Endothelial cell of umbilical vein (primary cell): Measurements from ENCODE around the gene TENM4. TPM values are rescaled to one million over a fixed set of nuclear protein-coding genes. Genes with fewer than 3 reads are reported as not detected.

Experiments used
- BruUV-seq: library from RNA; stranded (reverse); fragments of 400-500 nt; replicated peaks from 2 replicates; lab custom pipeline; 2021; lab: Mats Ljungman, UMichigan
- CTCF ChIA-PET: fragments of 300-600, 350-600 bp; sonication (Branson Sonifier 250); formaldehyde crosslinking; loops from one replicate; lab custom pipeline; 2021; ENCODE audit warnings: antibody characterized with exemption, inconsistent platforms; lab: Charles Lee
- POLR2A ChIA-PET: fragments of 300-600, 350-600 bp; sonication (Branson Sonifier 250); formaldehyde crosslinking; loops from one replicate; lab custom pipeline; 2021; ENCODE audit warnings: antibody characterized with exemption, inconsistent platforms; lab: Charles Lee
- DNase-seq: peaks from one replicate; pipeline ENCODE4 v3.0.0-alpha.2; 2011; ENCODE audit warnings: low read depth, low spot score
- FAIRE-seq: peaks from 2 replicates; lab custom pipeline; 2011; peaks lifted over from hg19 to GRCh38; lab: Jason Lieb, UNC
- H2AFZ ChIP-seq: 2 replicates; pipeline ENCODE4 v1.6.0; 2012; ENCODE audit warnings: low read depth, low read length, control low read depth, inconsistent platforms
- H3K27ac ChIP-seq: 2 replicates; pipeline ENCODE4 v1.5.1; 2011; ENCODE audit warnings: low read depth, mild to moderate bottlenecking, control low read depth, low read length, moderate library complexity; ENCODE audit not compliant: insufficient read depth
- H3K27me3 ChIP-seq, 2 experiments: 2 replicates each; pipeline versions ENCODE4 v1.6.0 to v1.6.1; 2011; ENCODE audit warnings: low read length in 2 of 2, mixed read lengths in 1 of 2; ENCODE audit not compliant: control insufficient read depth in 2 of 2, insufficient read depth in 2 of 2
- H3K36me3 ChIP-seq, 2 experiments: 2 replicates in 1 of 2; 3 replicates in 1 of 2; pipeline ENCODE4 v1.5.1; 2011; ENCODE audit warnings: low read length in 2 of 2, mild to moderate bottlenecking in 1 of 2, moderate library complexity in 1 of 2; ENCODE audit not compliant: control insufficient read depth in 2 of 2, insufficient read depth in 2 of 2; ENCODE audit errors: extremely low read depth in 1 of 2
- H3K4me1 ChIP-seq: 3 replicates; pipeline ENCODE4 v1.5.1; 2011; ENCODE audit warnings: mild to moderate bottlenecking, low read length; ENCODE audit not compliant: control insufficient read depth, insufficient read depth; ENCODE audit errors: extremely low read depth
- H3K4me2 ChIP-seq: 2 replicates; pipeline ENCODE4 v1.6.1; 2011; ENCODE audit warnings: low read length, control low read depth, mixed read lengths; ENCODE audit not compliant: insufficient read depth
- H3K4me3 ChIP-seq, 3 experiments: fragments of 200-600 bp in 1 of 3; sonication (generic), shearing (Covaris generic) in 1 of 3; replicated peaks in 1 of 3; 2 replicates each; pipeline ENCODE4 v1.5.1; 2011 to 2016; ENCODE audit warnings: control low read depth in 3 of 3, low read length in 3 of 3, mild to moderate bottlenecking in 2 of 3, inconsistent platforms in 1 of 3, low read depth in 1 of 3, moderate library complexity in 1 of 3; ENCODE audit not compliant: insufficient read depth in 1 of 3
- H3K79me2 ChIP-seq: 2 replicates; pipeline ENCODE4 v1.6.0; 2012; ENCODE audit warnings: low read length, inconsistent platforms; ENCODE audit not compliant: control insufficient read depth, insufficient read depth
- H3K9ac ChIP-seq: replicated peaks from 2 replicates; pipeline ENCODE3; 2011; ENCODE audit warnings: low read length, control low read depth; ENCODE audit not compliant: insufficient read depth; ENCODE audit errors: extremely low read depth
- H3K9me1 ChIP-seq: replicated peaks from 3 replicates; pipeline ENCODE4 v1.6.0; 2011; ENCODE audit warnings: mild to moderate bottlenecking, low read length; ENCODE audit not compliant: control insufficient read depth, insufficient read depth; ENCODE audit errors: extremely low read depth
- H3K9me3 ChIP-seq: replicated peaks from 2 replicates; pipeline ENCODE4 v1.5.1; 2012; ENCODE audit warnings: low read length, inconsistent platforms; ENCODE audit not compliant: control insufficient read depth, insufficient read depth
- H4K20me1 ChIP-seq: replicated peaks from 2 replicates; pipeline ENCODE3; 2011; ENCODE audit warnings: mild to moderate bottlenecking, low read length; ENCODE audit not compliant: control insufficient read depth, insufficient read depth; ENCODE audit errors: extremely low read depth
- EZH2 ChIP-seq: IDR thresholded peaks from 2 replicates; pipeline ENCODE4 v1.6.1; 2012; ENCODE audit warnings: borderline replicate concordance, low read depth, mild to moderate bottlenecking, moderate library complexity, low read length, inconsistent platforms; ENCODE audit not compliant: severe bottlenecking
- FOS ChIP-seq: IDR thresholded peaks from 2 replicates; pipeline ENCODE4 v1.6.1; 2011; ENCODE audit warnings: mild to moderate bottlenecking, low read length, moderate library complexity, borderline replicate concordance; ENCODE audit not compliant: insufficient read depth
- GATA2 ChIP-seq: IDR thresholded peaks from 2 replicates; pipeline ENCODE4 v1.7.0; 2011; ENCODE audit warnings: low read depth, mild to moderate bottlenecking, moderate library complexity, mixed read lengths, low read length; ENCODE audit not compliant: insufficient read length, insufficient read depth
- JUN ChIP-seq: IDR thresholded peaks from 2 replicates; pipeline ENCODE4 v1.6.1; 2011; ENCODE audit warnings: borderline replicate concordance, low read depth; ENCODE audit not compliant: insufficient read length, insufficient read depth
- MYC ChIP-seq: IDR thresholded peaks from one replicate; pipeline ENCODE4 v1.6.1; 2011; ENCODE audit warnings: mild to moderate bottlenecking, low read depth, low read length
- POLR2A ChIP-seq: IDR thresholded peaks from 2 replicates; pipeline ENCODE4 v1.6.1; 2012; ENCODE audit warnings: low read depth, mild to moderate bottlenecking, control low read depth, low read length
- POLR2AphosphoS5 ChIP-seq: IDR thresholded peaks from 2 replicates; pipeline ENCODE4 v1.6.1; 2012; ENCODE audit warnings: low read depth, mild to moderate bottlenecking, control low read depth, low read length, moderate library complexity; ENCODE audit not compliant: insufficient read depth
- dilution Hi-C: fragments of 300-500 bp; cut with MboI; formaldehyde crosslinking; loops from one replicate; pipeline ENCODE4 v1.15.0; 2019; ENCODE audit warnings: low sequenced_read_pairs; ENCODE audit not compliant: extremely low pct_ligation_motif_present
- intact Hi-C: fragments of 100-400 bp; cut with micrococcal nuclease; formaldehyde crosslinking; loops from one replicate; pipeline ENCODE4 v1.10.0; 2022
- polyA plus RNA-seq, 4 experiments: library from polyadenylated mRNA; depleted of rRNA in 3 of 4; stranded (reverse) in 3 of 4; unstranded in 1 of 4; fragments of >200 nt; gene quantifications; 2 replicates each; pipeline versions ENCODE4 v1.2.1 to v1.2.3, GENCODE V29; 2011 to 2012; ENCODE audit warnings: missing spikeins in 1 of 4
- total RNA-seq: library from RNA; stranded (reverse); gene quantifications from 2 replicates; pipeline ENCODE4 v1.2.3, GENCODE V29; 2021
- TF ChIP-seq, protein P1 (sequence below), 2 donors: IDR thresholded peaks; 1 replicate in 1 of 2; 2 replicates in 1 of 2; pipeline ENCODE4 v1.5.1; 2011; ENCODE audit warnings: low read length in 2 of 2, mild to moderate bottlenecking in 2 of 2, moderate library complexity in 2 of 2, control low read depth in 1 of 2, inconsistent platforms in 1 of 2, low read depth in 1 of 2; ENCODE audit not compliant: insufficient read depth in 1 of 2; ENCODE audit errors: extremely low read depth in 1 of 2
- TF ChIP-seq, protein P2 (sequence below): IDR thresholded peaks from 2 replicates; pipeline ENCODE4 v1.6.1; 2011; ENCODE audit not compliant: insufficient read depth, insufficient read length

The TENM4 gene
- total and polyA plus RNA-seq, 2 donors (not counting 3 experiments of a cell fraction or from before 2014, with no cell fraction given) = 0.06 to 0.27 TPM

DNA sequence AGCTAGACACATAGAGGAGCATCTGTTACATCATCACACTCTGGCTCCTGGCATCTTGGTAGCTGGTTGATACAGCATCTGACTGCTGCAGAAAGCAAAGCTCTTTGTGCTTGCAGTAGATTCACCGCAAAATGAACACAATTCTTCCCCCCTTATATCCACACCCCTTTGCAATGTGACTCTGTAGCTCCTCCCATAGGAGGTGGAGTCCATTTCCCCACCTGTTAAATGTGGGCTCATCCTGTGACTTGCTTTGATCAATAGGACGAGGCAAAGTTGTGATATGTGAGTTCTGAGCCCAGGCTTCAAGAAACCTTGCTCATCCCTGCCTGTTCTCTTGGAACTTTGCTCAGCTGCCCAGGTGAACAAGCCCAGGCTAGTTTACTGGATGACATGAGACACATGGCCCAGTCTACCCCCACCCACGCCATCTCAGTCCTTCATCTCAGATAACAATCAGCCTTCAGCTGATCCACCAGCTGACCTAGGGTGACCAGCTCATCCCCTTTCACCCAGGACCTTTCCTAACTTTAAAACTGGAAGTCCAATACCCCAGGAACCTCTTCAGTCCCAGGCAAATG lies 272.2 kb downstream of the TENM4 start:
- dilution Hi-C loops = no loop called here
- no TSS peak for BruUV-seq
- Histone ChIP-seq H2AFZ (no peak overlapping the region), H3K9me1 (no peaks in the 10 kb centered on the region), H3K27ac (no peak overlapping the region), H3K27me3 (no peaks in the 10 kb centered on the region), H3K9ac (no peak overlapping the region), H3K4me3 (no peak overlapping the region), H3K4me2 (no peak overlapping the region), H3K9me3 (no peaks in the 10 kb centered on the region), H3K79me2 (no peaks in the 10 kb centered on the region), H3K36me3 (no peaks in the 10 kb centered on the region), H3K4me1 (no peaks in the 10 kb centered on the region), H4K20me1 (no peaks in the 10 kb centered on the region)
- ChIA-PET CTCF (interaction anchor here (0.9 kb wide), 1 partner anchor 9 kb away, joined by 3 read pairs; no protein-coding TSS in a partner anchor), POLR2A (no interaction called here)
- TF ChIP-seq POLR2A (no peak), MYC (no peak), GATA2 (no peak), EZH2 (no peak)
- no peak for FAIRE-seq
- DNase-seq = no peak
- intact Hi-C loops = no loop called here

DNA sequence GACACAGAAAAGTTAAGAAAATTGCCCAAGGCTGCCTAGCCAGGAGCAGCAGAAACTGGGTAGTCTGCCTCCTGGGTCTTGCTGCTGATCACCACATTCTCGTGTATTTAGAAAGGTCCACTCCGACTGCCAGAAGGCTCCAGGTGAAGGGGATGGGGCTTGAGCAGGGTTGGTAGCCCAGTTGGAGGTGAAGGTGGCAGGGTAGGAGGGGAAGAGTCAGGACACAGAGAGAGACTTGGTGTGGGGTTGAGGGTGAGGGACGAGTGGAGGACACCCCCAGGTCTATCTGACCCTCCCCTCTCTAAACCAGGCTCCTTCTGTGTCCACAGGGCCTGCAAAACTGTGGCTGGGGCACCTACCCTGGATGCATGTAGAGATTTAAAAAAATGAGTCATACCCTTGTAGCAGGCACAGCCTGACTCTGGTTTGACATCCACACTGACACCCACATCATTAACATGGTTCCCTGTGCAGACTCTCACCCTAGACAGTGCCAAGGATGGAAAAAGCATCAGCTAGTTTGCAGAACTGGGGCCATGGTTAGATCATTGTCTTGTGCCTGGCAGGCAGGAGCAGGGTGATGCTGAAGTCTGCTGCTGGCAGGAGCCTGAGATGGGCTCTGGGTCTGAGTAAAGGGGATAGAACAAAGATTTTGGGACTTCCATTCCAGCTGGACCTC lies 273.2 kb downstream of the TENM4 start:
- Histone ChIP-seq H3K79me2 (no peaks in the 10 kb centered on the region), H3K9me3 (no peaks in the 10 kb centered on the region), H3K27me3 (no peaks in the 10 kb centered on the region), H3K36me3 (no peaks in the 10 kb centered on the region), H4K20me1 (no peaks in the 10 kb centered on the region), H2AFZ (no peak overlapping the region), H3K4me3 (no peak overlapping the region), H3K4me2 (no peak overlapping the region), H3K4me1 (no peaks in the 10 kb centered on the region), H3K9me1 (no peaks in the 10 kb centered on the region), H3K9ac (no peak overlapping the region), H3K27ac (no peak overlapping the region)
- CTCF ChIA-PET = no interaction called here
- intact Hi-C loops = no loop called here
- dilution Hi-C loops = no loop called here
- no peak for DNase-seq
- BruUV-seq = no TSS peak
- no peak for FAIRE-seq
- POLR2A ChIA-PET = no interaction called here
- no peak for TF ChIP-seq POLR2AphosphoS5
- TF ChIP-seq GATA2 = no peak
- TF ChIP-seq MYC = no peak
- TF ChIP-seq, protein P1, sequence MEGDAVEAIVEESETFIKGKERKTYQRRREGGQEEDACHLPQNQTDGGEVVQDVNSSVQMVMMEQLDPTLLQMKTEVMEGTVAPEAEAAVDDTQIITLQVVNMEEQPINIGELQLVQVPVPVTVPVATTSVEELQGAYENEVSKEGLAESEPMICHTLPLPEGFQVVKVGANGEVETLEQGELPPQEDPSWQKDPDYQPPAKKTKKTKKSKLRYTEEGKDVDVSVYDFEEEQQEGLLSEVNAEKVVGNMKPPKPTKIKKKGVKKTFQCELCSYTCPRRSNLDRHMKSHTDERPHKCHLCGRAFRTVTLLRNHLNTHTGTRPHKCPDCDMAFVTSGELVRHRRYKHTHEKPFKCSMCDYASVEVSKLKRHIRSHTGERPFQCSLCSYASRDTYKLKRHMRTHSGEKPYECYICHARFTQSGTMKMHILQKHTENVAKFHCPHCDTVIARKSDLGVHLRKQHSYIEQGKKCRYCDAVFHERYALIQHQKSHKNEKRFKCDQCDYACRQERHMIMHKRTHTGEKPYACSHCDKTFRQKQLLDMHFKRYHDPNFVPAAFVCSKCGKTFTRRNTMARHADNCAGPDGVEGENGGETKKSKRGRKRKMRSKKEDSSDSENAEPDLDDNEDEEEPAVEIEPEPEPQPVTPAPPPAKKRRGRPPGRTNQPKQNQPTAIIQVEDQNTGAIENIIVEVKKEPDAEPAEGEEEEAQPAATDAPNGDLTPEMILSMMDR (IDR thresholded peaks at IDR 0.05; ENCODE audit: extremely low read depth in 1 of 2, insufficient read depth in 1 of 2, low read depth in 1 of 2, low read length in 2 of 2) = no peak
- TF ChIP-seq EZH2 = no peak
- no peak for TF ChIP-seq JUN
- TF ChIP-seq, protein P2, sequence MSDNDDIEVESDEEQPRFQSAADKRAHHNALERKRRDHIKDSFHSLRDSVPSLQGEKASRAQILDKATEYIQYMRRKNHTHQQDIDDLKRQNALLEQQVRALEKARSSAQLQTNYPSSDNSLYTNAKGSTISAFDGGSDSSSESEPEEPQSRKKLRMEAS = no peak
- no peak for TF ChIP-seq POLR2A
- TF ChIP-seq FOS = no peak
